MM.1S (cell line): ENCODE data around the gene IL1A.

ENCODE experiments used
- EZH2 ChIP-seq: fragments of 300-600 bp; sonication (generic); optimal IDR thresholded peaks from 2 replicates; pipeline ENCODE3; 2017; ENCODE audit warnings: low read depth, mild to moderate bottlenecking, antibody characterized with exemption, low read length, mixed read lengths
- TF ChIP-seq, protein P1 (sequence below): fragments of 300-600 bp; sonication (generic); IDR thresholded peaks from 2 replicates; pipeline ENCODE4 v1.5.1; 2016; ENCODE audit warnings: antibody characterized with exemption, low read length, mixed read lengths

DNA sequence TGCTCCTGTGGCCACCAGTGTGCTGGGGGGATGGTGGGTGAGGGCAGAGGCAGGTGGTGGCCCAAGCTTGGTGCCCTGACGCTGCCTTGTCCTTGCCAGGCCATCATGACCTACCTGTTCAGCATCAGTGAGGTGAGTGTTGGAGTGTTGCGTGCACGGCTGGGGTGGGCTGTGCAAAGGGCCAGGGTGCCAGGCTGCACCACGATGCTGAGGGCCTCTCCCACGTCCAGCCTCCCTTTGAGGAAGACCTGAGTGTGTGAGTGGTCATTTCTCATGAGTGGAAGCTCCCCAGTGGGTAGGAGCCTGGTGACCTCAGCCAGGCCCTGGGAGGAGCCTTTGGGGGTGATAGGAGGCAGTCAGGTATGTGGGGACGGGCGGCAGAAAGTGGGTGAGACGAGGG is 60.3 kb downstream of the IL1A start:
- TF ChIP-seq, protein P1, sequence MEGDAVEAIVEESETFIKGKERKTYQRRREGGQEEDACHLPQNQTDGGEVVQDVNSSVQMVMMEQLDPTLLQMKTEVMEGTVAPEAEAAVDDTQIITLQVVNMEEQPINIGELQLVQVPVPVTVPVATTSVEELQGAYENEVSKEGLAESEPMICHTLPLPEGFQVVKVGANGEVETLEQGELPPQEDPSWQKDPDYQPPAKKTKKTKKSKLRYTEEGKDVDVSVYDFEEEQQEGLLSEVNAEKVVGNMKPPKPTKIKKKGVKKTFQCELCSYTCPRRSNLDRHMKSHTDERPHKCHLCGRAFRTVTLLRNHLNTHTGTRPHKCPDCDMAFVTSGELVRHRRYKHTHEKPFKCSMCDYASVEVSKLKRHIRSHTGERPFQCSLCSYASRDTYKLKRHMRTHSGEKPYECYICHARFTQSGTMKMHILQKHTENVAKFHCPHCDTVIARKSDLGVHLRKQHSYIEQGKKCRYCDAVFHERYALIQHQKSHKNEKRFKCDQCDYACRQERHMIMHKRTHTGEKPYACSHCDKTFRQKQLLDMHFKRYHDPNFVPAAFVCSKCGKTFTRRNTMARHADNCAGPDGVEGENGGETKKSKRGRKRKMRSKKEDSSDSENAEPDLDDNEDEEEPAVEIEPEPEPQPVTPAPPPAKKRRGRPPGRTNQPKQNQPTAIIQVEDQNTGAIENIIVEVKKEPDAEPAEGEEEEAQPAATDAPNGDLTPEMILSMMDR, result no peak
- TF ChIP-seq EZH2, result no peak
